Stimulated activated CD8-positive, alpha-beta memory T cell treated with anti-CD3 and anti-CD28 coated beads, Interleukin-15, amount 100 ng/mL, for 24 hours (primary cell): Measurements from ENCODE around the gene AGPAT2.
A peak's percentile ranks its signal among the peaks of the same experiment; 100 is the strongest.
"Not testable (repeated sequence)": the region's sequence is repeated elsewhere in the genome, so short reads cannot be mapped to it uniquely, and the experiment has no call there.

ENCODE experiments used
- DNase-seq: peaks from one replicate; pipeline ENCODE4 v3.0.0-alpha.2; 2020; ENCODE audit warnings: low read depth

Gene AGPAT2

GRCh38 chr9:136645352-136645902 is 41.8 kb downstream of the AGPAT2 start:
- no peak for DNase-seq

- DNase-seq: peak; percentile 43
Measured at GRCh38 chr9:136644593-136645351, 42.5 kb downstream of the AGPAT2 start.

- DNase-seq: no peak
Measured at GRCh38 chr9:136644343-136644592, 43.0 kb downstream of the AGPAT2 start.

GRCh38 chr9:136643596-136644342 is 43.5 kb downstream of the AGPAT2 start:
- no peak for DNase-seq

- no peak for DNase-seq
Measured at GRCh38 chr9:136642439-136642921, 44.8 kb downstream of the AGPAT2 start.

GRCh38 chr9:136640171-136641111 is 46.8 kb downstream of the AGPAT2 start:
- no peak for DNase-seq

GRCh38 chr9:136634904-136635303 is 52.4 kb downstream of the AGPAT2 start:
- no peak for DNase-seq

- not testable (repeated sequence) for DNase-seq
Measured at GRCh38 chr9:136632491-136633106, 54.7 kb downstream of the AGPAT2 start.

- DNase-seq: not testable (repeated sequence)
Measured at GRCh38 chr9:136632072-136632471, 55.2 kb downstream of the AGPAT2 start.

GRCh38 chr9:136631038-136632000 is 55.9 kb downstream of the AGPAT2 start:
- peak; percentile 24 for DNase-seq

GRCh38 chr9:136630662-136630992 is 56.6 kb downstream of the AGPAT2 start:
- DNase-seq: no peak

- peak; percentile 22 for DNase-seq
Measured at GRCh38 chr9:136629879-136630661, 57.2 kb downstream of the AGPAT2 start.

GRCh38 chr9:136629001-136629878 is 58.0 kb downstream of the AGPAT2 start:
- no peak for DNase-seq

- DNase-seq: no peak
Measured at GRCh38 chr9:136628268-136628667, 59.0 kb downstream of the AGPAT2 start.

GRCh38 chr9:136627703-136628102 is 59.6 kb downstream of the AGPAT2 start:
- no peak for DNase-seq

- no peak for DNase-seq
Measured at GRCh38 chr9:136626740-136627642, 60.3 kb downstream of the AGPAT2 start.

- no peak for DNase-seq
Measured at GRCh38 chr9:136626066-136626725, 61.1 kb downstream of the AGPAT2 start.
